GM19324 (cell line): Measurements from ENCODE around the gene BAIAP3.

Experiments
- ATAC-seq: cut with Tn5 transposase; IDR thresholded peaks from one replicate; pipeline ENCODE4 v1.9.1; 2021; ENCODE audit warnings: mild to moderate bottlenecking, moderate library complexity; ENCODE audit not compliant: unreplicated experiment, low FRiP score

The BAIAP3 gene

DNA sequence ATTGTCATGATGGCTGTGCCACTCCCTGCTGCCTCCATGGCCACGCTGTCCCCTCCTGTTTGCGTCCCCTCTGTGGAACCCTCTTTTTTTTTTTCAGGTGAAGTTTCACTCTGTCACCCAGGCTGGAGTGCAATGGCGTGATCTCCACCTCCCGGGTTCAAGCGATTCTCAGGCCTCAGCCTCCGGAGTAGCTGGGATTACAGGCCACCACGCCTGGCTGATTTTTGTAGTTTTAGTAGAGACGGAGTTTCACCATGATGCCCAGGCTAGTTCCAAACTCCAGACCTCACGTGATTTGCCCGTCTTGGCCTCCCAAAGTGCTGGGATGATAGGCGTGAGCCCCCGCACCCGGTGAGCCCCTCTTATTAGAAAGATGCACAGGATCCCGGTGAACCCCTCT, 35.0 kb upstream of the BAIAP3 start:
- no peak for ATAC-seq

DNA sequence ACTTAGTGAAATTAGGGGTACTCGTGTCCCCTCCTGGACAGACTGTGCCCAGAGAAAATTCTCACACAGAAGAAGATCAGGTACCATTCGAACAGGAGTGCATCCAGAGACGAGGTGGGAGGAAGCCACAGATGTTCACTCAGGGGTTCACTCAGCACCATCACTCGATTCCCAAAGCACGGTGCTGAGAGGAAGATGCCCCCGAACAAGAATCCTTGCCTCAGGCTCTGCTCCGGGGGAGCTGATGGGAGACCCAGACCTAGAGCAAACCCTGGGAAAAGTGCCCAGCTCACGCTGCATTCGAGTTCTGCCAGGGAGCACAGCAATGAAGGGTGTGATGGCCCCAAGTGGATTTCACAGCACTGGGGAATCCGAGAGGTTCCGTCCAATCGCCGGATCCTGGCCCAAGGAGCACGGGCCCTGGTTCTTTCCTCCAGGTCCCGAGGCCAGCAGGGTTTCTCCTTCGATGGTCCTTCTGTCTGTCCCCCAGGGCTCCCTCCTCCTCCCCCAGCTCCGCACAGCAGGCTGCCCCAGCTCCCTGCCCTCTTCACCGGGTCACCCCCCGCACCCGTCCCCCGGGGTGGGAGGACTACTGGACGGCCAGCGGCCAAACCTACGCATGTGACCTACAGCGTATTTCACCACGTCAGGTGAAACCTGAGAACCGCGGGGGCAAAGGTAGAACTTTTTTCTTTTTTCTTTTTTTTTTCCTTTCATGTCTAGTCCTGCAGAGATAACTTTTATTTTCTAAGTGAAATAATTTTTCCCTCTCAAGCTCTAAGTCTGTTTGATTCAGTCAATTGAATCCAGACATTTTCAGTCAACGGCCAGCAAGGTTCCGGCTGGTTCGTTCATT, 34.2 kb upstream of the BAIAP3 start:
- no peak for ATAC-seq

DNA sequence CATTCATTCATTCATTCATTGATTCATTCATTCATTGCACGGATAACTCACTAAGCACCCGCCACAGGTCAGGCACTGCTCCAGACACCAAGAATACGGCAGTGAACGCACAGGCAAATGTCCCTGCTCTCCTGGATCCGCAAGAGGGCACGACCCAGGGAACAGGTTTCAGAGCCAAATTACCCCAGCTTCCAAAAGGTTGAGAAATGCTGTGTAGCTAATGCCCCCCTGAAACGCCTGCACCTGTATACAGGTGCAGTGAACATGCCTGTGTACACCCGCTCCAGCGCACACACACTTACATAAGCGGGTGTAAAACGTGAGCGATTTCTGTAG, 33.6 kb upstream of the BAIAP3 start:
- no peak for ATAC-seq

DNA sequence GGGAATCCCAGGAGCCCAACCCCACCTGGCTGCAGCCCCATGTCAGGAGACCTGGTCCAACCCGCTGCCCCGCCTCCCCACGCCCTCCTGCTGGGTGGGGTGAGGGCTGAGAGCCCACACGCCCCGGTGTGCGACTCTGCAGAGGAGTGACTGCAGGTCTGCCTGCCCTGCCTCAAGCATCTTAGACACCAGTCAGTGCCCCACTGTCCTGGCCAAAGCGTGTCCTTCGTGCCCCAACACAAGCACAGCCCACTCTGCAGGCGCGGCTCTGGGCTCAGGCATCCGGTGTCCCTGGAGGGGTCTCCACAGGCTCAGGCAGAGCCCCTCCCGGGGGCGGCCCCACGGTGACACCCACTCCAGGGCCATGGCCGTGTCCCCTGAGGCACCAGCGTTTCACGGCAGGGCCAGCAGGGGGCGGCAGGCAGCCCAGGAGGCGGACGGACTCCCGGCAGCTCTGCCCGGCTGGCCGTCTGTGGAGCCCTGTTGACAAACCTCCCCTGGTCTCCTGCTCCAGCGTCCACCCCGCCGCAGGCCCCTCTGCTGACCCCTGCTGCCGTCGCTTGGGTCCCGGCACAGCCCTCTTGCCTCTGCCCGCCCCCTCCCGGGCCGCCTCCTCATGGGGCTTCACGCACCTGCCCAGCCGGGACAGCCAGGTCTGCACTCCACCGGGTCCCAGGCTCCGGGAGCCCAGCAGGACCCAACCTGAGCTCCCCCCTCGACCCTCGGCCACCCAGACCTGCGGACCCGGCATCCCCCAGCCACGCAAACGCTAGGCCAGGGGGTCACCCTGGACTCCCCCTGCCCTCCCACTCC, 32.6 kb upstream of the BAIAP3 start:
- no peak for ATAC-seq

DNA sequence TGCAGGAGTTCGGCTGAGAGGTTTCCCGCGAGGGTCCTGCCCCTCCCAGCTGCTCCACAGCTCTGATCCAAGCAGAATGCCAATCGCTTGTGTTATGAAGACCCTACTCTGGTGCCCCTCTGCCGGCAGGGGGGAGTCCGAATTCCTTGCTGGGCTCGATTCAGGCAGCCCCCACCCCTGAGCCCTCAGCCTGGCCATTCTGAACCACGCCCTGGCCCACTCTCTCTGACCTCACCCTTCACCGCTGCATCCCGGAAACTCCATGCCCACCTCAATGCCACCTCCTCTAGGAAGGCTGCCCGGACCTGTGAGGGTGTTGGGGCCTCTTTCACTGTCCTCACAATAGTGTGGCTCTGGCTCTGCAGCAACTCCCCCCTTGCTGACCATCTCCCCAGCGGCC, 31.9 kb upstream of the BAIAP3 start:
- ATAC-seq = no peak

DNA sequence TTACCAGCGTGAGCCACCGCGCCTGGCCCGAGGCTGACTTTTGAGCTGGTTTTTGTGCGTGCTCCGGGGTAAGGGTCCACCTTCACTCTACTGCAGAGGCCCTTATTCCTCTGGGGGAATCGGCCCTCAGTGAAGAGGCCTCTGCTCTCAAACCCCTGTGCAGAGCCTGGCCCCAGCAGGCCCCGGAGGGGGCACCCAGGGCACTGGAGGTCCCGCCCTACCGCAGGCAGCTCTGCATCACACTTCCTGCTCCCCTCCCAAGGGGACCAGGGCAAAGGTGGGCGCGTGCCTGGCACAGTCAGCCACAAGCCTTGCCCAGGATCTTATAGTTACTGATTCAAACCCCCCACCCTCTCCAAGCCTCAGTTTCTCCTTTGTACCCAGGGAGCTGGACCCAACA, 27.6 kb upstream of the BAIAP3 start:
- ATAC-seq = no peak

DNA sequence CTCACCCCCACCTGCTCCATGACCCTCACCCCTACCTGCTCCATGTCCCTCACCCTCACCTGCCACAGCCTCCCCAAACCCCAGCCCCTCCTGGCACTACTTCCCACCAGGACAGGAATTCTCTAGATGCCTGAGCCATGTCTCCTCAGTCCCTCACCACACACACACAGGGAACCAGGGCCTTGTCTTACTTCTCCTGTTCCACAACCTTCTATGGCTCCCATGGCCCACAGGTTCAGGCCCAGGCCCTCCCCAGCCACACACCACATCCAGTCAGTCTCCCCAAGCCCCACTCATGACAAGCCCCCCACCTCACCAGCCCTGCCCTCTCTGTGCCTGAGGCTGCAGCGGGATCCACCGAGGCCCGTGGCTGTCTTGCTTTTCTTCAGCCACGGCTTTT, 27.1 kb upstream of the BAIAP3 start:
- no peak for ATAC-seq

DNA sequence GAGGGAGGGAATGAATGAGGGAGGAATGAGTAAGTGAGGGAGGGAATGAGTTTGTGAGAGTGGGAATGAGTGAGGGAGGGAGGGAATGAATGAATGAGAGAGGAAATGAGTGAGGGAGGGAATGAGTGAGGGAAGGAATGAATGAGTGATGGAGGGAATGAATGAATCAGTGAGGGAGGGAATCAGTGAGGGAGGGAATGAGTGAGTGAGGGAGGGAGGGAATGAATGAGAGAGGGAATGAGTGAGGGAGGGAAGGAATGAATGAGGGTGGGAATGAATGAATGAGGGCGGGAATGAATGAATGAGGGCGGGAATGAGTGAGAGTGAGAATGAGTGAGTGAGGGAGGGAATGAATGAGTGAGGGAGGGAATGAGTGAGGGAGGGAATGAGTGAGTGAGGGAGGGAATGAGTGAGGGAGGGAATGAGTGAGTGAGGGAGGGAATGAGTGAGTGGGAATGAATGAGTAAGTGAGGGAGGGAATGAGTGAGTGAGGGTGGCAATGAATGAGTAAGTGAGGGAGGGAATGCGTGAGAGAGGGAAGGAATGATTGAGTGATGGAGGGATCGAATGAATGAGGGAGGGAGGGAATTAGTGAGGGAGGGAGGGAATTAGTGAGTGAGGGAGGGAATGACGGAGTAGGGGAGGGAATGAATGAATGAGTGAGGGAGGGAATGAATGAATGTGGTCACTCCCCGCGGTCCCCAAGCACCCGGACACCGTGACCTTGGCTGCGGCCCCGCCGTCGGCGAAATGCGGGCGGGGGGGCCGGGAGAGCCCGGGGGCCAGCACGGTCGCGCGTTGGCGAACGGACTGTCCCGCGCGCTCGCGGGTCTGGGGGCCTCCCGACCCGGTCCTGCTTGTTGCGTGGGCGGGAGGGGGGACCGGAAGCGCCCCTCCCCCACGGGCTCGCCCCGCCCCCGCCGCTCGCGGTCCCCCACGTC, 25.1 kb upstream of the BAIAP3 start:
- ATAC-seq = no peak

DNA sequence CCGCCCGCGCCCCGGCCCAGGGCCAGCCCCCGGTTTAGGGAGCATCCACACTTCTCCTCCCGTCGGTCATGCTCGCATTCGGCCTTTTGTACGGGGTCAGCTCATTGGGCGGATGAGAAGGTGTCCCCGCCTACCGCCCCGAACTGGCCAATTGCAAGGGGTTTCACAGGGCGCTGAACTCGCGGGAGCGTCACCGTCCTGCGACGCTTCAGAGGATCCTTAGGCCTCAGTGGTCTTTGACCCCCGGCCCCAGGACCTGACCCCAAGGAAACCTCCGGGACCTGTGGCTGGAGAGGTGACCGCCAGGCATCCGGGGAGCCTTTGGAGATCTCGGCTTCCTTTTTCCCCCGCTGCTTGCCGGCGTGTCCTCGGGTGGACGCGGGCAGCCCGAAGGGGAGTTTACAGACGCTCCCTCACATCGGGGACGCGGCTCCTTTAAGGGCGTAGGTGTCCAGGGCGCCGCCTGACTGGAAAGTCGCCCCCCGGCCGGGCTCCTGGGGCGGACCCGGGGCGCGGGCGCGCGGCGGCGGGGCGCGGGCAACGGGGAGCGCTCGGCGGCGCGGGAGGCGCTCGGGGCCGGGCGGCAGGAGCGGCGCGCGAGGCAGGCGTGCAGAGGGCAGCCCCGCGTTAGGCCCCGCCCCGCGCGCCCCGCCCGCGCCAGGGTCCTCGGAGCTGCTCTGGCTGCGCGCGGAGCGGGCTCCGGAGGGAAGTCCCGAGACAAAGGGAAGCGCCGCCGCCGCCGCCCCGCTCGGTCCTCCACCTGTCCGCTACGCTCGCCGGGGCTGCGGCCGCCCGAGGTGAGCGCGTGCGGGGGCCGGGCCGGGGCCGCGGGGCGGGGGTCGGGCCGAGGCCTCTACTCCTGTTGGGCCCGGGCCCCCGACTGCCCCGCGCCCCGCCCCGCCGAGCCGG, 24.2 kb upstream of the BAIAP3 start, which contains the start of gene UBE2I:
UBE2I (plus strand) TSS at position 660 of the 909 bp plus-strand sequence. CDS start 4,395 bp downstream, outside the sequence.
- ATAC-seq = peak; percentile 76

DNA sequence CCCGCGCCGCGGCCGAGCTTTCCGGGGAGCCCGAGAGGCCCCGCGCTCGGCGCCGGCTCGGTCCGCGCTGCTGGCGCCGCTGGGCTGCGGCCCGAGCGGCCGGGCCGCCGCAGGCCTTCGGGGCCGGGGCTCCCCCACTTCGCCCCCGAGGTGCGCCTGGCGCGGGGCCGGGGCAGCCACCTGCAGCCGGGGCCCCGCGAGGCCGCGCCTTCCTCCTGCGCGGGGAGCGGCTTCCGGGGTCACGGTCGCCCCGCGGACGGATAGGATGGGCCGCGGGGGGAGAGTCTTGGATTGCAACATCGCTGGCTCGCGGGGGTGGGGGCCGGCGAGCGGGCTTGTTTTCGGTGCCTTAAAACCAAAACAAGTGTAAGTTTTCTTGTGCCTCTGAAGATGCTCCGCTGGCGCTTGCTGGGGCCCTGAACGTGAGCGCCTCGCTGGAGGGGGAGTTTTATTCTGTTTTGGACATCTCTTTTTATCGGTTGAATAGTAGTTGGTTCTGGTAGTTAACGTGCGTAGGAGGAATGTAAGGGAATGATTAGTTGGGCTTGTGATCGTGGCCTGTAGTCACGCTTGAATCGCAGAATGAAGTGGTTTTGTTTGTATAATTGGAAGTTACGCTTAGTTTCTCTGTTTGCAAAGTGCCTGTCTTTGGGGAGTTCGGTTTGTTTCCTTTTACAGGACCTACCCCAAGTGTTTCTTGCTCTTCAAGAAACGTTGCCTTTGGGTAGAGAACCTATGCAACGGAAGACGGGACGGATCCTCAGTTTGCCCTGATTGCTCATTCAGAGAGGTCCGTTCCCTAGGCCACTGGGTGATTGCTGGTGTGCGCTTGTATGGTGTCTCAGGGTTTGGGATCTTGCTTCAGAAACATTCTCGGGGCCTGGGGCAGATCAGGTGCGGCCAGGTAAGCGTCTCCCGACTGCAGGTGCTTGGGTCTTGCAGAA, 23.3 kb upstream of the BAIAP3 start:
- ATAC-seq = peak; percentile 17

DNA sequence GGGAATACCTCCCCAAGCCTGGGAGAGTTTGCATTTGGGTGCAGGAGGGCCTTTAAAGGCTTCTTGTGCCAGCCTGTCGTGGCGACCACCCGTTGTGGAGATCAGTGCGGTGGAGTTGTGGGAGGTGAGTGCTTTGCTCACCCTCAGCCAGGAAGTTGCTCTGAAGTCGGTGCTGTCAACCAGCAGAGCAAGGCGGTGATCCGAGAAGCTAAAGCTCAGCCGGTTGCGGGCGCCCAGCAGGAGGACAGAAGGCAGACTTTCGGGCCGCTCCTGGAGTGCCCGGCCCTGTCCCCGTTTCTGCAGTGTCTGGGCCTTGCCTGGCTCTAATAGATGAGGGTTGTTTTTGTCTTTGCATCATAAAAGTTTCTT, 22.6 kb upstream of the BAIAP3 start:
- ATAC-seq = no peak

DNA sequence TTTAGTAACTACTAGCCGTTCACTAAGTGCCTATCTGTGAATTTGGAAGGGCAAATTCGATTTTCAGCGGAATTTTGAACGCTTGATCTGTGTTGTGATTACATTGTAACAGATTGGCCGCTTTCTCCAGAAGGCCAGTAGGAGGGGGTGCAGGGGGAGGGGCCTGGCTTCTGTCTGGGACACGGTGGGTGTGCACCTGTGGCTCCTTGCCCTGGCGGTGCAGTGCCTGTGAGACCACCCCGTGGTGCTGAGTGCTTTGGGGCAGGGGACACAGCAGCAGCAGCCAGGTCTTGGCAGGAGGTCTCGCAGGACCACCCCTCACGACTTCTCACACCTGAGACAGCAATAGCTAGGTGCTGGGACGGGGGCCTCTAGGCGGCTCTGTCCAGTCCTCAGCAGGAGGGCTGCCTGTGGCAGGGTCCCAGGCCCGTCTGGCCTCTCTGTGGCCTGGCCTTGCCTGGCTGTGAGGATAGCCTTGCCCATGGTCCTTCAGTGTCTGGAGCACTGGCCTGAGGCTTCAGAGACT, 22.2 kb upstream of the BAIAP3 start:
- no peak for ATAC-seq

DNA sequence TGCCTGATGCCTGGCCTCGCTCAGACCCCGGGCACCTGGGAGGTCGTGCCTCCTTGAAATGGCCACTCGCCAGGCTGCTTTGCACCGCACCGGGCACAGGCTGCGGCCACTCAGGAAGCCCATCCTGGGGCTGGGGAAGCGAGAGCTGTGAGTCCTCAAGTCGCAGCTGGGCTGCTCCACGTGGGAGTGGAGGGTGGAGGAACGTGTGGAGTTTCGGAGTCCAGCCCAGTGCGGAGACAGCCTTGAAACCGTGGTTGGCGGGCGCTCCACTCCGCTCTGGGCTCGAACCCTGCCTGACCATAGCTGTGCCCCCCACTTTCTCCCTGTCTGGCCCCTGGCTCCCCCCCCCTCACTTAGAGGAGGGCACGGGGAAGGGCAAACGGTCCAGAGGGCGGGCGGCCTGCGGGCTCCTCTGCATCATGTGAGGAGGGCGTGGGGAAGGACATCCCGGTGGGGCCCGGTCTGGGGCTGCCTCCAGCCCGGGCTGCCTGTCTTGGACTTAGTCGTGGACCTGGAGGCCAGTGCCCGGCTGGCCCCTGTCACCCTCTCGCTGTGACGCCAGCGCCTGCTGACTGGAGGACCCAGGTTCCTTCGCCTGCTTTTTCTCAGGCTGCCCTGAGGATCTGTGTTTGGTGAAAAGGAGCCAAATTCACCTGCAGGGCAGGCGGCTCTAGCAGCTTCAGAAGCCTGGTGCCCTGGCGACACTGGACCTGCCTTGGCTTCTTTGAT, 21.5 kb upstream of the BAIAP3 start:
- ATAC-seq = no peak

DNA sequence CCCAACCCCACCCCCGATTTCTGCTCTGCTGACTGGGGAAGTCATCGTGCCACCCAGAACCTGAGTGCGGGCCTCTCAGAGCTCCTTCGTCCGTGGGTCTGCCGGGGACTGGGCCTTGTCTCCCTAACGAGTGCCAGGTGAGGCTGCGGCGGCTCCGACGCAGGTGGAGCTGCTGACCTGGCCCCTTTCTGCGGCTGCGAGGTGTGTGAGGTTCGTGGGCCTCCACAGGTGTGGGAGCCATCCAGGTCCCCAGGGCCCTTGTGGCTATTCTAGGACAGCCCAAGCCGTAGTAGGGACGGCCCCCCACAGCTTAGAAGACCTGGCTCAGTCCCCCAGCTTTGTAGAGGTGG, 21.0 kb upstream of the BAIAP3 start:
- ATAC-seq = no peak

DNA sequence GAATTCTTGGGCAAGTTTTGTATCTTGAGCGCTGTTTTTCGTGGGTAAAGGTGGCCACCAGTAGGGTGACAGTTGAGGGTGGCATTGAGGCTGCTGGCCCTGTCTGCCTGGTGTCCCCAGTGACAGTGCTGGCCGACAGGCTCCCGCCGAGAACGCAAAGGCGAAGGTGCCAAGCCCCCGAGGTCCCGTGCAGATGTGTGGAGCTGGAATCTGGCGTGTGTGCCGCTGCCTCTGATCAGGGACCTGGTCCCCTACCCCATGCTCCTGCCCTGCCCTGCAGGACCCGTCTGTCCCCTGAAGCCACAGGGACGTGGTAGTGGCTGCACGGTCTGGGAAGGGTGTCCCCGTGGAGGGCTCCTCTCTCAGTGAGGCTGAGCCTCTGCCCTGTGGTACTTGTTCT, 20.5 kb upstream of the BAIAP3 start:
- no peak for ATAC-seq

DNA sequence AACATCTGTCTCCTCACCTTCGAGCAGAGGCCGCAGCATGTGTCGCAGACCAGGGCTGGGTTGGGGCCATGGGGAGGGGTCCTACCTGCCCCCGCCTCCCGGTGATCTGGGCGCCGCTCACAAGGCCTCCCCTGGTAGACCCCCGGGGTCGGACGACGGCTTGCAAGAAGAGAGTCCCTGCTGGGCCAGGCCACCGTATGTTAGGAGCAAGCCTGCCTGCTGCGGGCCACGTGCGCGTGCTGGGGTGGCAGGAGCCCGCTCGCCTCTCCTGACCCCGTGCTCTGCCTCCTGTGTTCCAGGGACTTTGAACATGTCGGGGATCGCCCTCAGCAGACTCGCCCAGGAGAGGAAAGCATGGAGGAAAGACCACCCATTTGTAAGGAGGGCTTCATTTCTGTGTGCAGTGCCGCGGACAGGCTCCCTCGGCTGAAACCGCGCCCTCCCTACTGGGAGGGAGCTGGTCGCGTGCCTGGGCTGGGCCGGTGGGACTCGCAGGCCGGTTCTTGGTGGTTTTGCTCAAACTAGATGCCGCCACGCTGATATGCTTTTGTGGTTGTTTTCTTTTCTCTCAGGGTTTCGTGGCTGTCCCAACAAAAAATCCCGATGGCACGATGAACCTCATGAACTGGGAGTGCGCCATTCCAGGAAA, 19.6 kb upstream of the BAIAP3 start:
- ATAC-seq = no peak

DNA sequence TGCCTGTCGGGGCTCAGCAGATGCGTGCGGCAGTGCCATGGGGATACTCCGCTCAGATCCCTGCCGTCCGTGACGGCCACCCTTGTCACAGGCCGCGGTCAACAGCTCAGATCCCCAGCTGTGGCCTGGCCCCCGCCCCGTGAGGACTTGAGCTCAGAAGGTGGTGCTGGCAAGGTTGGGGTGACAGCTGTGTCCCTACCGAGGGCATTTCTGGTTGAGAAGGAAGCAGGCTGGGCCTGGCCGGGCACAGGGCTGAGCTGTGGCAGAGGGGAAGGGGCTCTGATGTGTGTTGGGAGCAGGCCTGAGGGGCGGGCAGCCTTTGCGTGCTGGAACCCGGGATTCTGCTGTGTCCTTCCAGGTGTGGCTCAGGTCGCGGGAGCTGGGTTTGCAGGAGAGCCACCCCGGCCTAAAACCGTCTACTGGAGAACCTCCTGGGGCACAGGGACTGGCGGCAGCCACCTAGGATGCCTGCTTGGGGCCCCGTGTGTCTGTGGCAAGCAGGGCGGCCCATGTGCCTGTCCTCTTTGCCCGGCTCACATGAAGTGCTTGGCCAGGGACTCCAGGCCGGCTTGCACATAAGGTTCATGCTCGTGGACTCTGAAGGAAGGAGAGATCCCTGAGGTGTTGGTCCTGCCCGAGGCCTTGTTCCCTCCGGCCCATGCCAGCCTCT, 18.9 kb upstream of the BAIAP3 start:
- no peak for ATAC-seq
